C4-2B (cell line): Measurements from ENCODE around the gene DLG2.

ENCODE experiments used
- CTCF ChIP-seq: fragments of 450-650 bp; conservative IDR thresholded peaks from 2 replicates; pipeline ENCODE4 v1.5.1; 2017; ENCODE audit warnings: mild to moderate bottlenecking
- ZFX ChIP-seq: fragments of 450-650 bp; IDR thresholded peaks from 2 replicates; pipeline ENCODE4 v1.6.1; 2017

DNA sequence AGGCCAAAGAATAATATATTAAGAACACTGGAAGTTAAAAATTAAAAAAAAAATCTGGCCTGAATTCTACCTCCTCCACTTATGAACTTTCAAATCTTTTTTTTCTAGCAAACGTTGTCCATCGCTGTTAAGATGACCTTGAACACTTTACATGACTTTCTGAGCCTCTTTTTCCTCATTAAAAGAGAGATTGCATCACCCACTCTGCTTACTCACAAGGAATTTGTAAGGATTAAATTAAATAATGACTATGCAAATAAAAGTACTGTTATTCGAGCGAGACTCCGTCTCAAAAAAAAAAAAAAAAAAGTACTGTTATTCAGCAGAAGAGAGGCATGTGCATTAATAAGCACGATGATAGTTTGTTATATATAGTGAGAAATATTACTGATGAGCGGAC, 2055.8 kb downstream of the DLG2 start:
- TF ChIP-seq CTCF (no peak), ZFX (no peak)
